ENCODE measurements around the gene APLF.

Gene APLF

DNA sequence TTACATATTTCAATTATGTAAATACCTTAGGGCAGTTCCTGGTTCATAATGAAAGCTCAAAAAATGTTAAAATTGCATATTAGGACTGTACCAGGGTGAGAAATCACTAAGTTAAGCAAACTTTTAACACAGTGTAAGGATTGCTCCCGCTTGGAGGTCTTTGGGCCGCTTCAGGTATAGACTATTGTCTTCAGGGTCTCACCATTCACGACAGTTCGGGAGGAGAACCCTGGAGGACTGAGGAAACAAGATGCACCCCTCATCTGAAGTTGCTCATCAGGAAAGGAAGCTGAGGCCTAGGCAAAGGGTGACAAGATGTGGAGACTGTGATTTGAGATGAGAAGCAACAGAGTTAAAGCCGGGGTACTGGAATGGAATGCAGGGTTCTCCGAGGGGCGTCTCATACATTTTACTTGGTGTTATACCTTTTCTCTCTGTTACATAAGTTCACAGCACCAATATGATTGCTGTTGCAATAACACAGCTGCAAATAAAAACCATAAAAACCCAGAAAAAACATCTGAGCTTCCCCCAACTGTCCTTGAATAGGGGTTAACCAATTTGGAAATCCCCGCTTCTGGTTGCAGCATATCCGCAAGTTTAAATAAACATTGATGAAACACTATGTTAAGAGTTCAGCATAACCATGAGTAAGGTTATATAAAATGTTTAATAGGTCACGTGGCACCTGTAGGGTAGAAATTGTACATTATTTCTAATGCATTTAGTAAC is 40.4 kb upstream of the APLF start:
- H3K4me1 ChIP-seq (ENCODE audit: insufficient read depth, poor library complexity, severe bottlenecking) = peaks cover 23% of the 10 kb centered on the region
- H3K27me3 ChIP-seq (ENCODE audit: insufficient read depth, poor library complexity, severe bottlenecking) = no peaks in the 10 kb centered on the region
- H3K4me3 ChIP-seq (ENCODE audit: severe bottlenecking) = no peak overlapping the region
- ATAC-seq (ENCODE audit: low read depth) = peak; percentile 68
- no peaks in the 10 kb centered on the region for H3K36me3 ChIP-seq (ENCODE audit: low read depth)
- H3K27ac ChIP-seq (ENCODE audit: poor library complexity, severe bottlenecking) = no peak overlapping the region
- no peaks in the 10 kb centered on the region for H3K9me3 ChIP-seq (ENCODE audit: severe bottlenecking)
- no peak for DNase-seq (ENCODE audit: low spot score)
- TF ChIP-seq CTCF (IDR thresholded peaks at IDR 0.05; ENCODE audit: poor library complexity, severe bottlenecking) = no peak

DNA sequence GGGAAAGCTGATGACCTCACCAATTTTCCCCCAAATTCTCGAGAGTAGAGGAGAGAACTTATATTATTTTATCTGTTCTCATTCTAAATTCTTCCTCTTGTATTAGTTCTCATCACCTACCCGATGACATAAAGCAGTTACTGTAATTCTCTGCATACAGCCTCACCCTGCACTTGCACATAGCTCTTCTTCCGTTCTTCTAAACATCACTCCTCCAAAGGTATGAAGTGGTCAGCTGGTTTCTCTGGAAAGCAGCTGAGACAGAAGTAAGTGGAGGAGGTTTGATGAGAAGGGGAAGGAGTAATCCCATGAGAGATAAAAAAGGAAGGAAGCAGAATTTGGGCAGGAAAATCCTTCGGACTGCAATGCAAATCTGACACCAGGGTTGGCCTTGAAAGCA is 39.3 kb upstream of the APLF start:
- no peak for TF ChIP-seq CTCF (IDR thresholded peaks at IDR 0.05; ENCODE audit: poor library complexity, severe bottlenecking)
- no peaks in the 10 kb centered on the region for H3K36me3 ChIP-seq (ENCODE audit: low read depth)
- no peak overlapping the region for H3K4me3 ChIP-seq (ENCODE audit: severe bottlenecking)
- no peaks in the 10 kb centered on the region for H3K9me3 ChIP-seq (ENCODE audit: severe bottlenecking)
- DNase-seq (ENCODE audit: low spot score) = no peak
- no peak overlapping the region for H3K27ac ChIP-seq (ENCODE audit: poor library complexity, severe bottlenecking)
- H3K4me1 ChIP-seq (ENCODE audit: insufficient read depth, poor library complexity, severe bottlenecking) = peaks cover 23% of the 10 kb centered on the region
- ATAC-seq (ENCODE audit: low read depth) = no peak
- no peaks in the 10 kb centered on the region for H3K27me3 ChIP-seq (ENCODE audit: insufficient read depth, poor library complexity, severe bottlenecking)

GRCh38 chr2:68428746-68429145 is 38.6 kb upstream of the APLF start:
- no peak for DNase-seq (ENCODE audit: low spot score)
- Histone ChIP-seq H3K27me3 (ENCODE audit: insufficient read depth, poor library complexity, severe bottlenecking) (no peaks in the 10 kb centered on the region), H3K36me3 (ENCODE audit: low read depth) (no peaks in the 10 kb centered on the region), H3K27ac (ENCODE audit: poor library complexity, severe bottlenecking) (no peak overlapping the region), H3K4me3 (ENCODE audit: severe bottlenecking) (no peak overlapping the region), H3K9me3 (ENCODE audit: severe bottlenecking) (no peaks in the 10 kb centered on the region), H3K4me1 (ENCODE audit: insufficient read depth, poor library complexity, severe bottlenecking) (peaks cover 23% of the 10 kb centered on the region)
- no peak for TF ChIP-seq CTCF (IDR thresholded peaks at IDR 0.05; ENCODE audit: poor library complexity, severe bottlenecking)
- ATAC-seq (ENCODE audit: low read depth) = no peak

DNA sequence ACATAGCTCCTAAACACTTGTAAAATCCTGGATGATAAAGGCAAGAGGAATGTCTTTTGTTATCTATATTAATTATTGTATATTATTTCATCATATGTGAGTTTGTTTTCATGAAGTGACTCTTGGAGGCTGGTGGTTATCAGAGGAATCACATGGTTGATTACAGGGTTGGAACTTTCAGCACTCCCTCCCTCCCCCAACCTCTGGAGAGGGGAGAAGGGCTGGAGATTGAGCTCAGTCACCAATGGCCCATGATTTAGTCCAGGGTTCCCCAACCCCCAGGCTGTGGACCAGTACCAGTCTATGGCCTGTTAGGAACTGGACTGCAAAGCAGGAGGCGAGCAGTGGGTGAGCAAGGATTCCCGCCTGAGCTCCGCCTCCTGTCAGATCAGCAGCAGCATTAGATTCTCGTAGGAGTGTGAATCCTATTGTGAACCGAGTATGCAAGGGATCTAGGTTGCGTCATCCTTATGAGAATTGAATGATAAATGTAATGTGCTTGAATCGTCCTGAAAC is 38.0 kb upstream of the APLF start:
- Histone ChIP-seq H3K9me3 (ENCODE audit: severe bottlenecking) (no peaks in the 10 kb centered on the region), H3K36me3 (ENCODE audit: low read depth) (no peaks in the 10 kb centered on the region), H3K27me3 (ENCODE audit: insufficient read depth, poor library complexity, severe bottlenecking) (no peaks in the 10 kb centered on the region), H3K4me1 (ENCODE audit: insufficient read depth, poor library complexity, severe bottlenecking) (peaks cover 23% of the 10 kb centered on the region), H3K27ac (ENCODE audit: poor library complexity, severe bottlenecking) (no peak overlapping the region), H3K4me3 (ENCODE audit: severe bottlenecking) (no peak overlapping the region)
- no peak for TF ChIP-seq CTCF (IDR thresholded peaks at IDR 0.05; ENCODE audit: poor library complexity, severe bottlenecking)
- ATAC-seq (ENCODE audit: low read depth) (peak; percentile 33; the same call in 1 of the 3 replicates), DNase-seq (ENCODE audit: low spot score) (no peak)

DNA sequence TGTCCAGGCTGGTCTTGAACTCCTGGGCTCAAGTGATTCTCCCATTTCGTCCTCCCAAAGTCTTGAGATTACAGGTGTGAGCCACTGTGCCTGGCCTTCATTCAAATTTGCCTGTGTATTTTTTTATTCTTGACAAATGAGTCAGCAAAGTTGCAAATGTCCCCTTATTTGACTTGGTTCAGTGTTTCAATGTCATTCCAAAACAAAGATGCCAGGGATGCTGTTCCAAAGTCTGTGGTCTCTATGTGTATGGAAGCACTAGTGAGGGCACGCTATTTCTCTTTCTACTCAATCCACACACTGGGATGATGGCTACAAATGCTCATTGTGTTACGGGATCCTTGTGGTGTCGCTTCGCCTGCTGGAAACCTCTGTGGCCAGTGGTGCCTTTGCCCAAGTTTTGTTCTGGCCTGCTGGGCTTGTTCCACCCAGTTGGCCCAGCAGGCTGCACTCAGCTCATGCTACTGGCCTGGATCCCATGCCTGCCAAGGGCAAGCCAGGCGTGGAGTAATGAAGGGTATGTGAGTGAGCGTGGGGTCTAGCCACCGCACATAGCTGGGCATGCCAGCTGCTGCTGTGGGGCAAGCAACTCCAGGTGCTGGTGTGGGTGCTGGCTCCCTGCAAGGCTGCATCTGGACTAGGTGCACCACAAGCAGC is 35.9 kb upstream of the APLF start:
- H3K4me1 ChIP-seq (ENCODE audit: insufficient read depth, poor library complexity, severe bottlenecking) = peaks cover 22% of the 10 kb centered on the region
- no peak for TF ChIP-seq CTCF (IDR thresholded peaks at IDR 0.05; ENCODE audit: poor library complexity, severe bottlenecking)
- no peak overlapping the region for H3K27ac ChIP-seq (ENCODE audit: poor library complexity, severe bottlenecking)
- DNase-seq (ENCODE audit: low spot score) = no peak
- no peak for ATAC-seq (ENCODE audit: low read depth)
- no peaks in the 10 kb centered on the region for H3K27me3 ChIP-seq (ENCODE audit: insufficient read depth, poor library complexity, severe bottlenecking)
- H3K4me3 ChIP-seq (ENCODE audit: severe bottlenecking) = no peak overlapping the region
- H3K36me3 ChIP-seq (ENCODE audit: low read depth) = no peaks in the 10 kb centered on the region
- H3K9me3 ChIP-seq (ENCODE audit: severe bottlenecking) = peaks cover 3% of the 10 kb centered on the region

All from RWPE2 (cell line).